ENCODE data around the gene SEMA5B. TPM values are rescaled to one million over a fixed set of nuclear protein-coding genes. Genes with fewer than 3 reads are reported as not detected.

The SEMA5B gene
- total RNA-seq (2012; rRNA removed): not detected in 2 replicates

- Histone ChIP-seq H3K4me2 (ENCODE audit: low read length) (peak within 1 kb of the TSS; percentile 87), H3K9me3 (replicated peaks; ENCODE audit: low read length) (no peaks in the 10 kb centered on the region), H3K4me3 (ENCODE audit: low read length) (peak within 1 kb of the TSS; percentile 66), H3K9ac (ENCODE audit: low read depth, low read length) (no peak within 1 kb of the TSS), H3K4me1 (ENCODE audit: control insufficient read depth, insufficient read depth, low read length) (peaks cover 16% of the 10 kb centered on the region), H3K36me3 (ENCODE audit: insufficient read depth, low read length) (no peaks in the 10 kb centered on the region), H3K27me3 (ENCODE audit: control insufficient read depth, insufficient read depth, low read length) (peaks cover 94% of the 10 kb centered on the region)
Observed at GRCh38 chr3:123027292-123028232, at the start of gene SEMA5B. TSS of gene SEMA5B (minus strand) at chr3:123027763. CDS start at chr3:122961263, 66,500 bp downstream.

- peaks cover 22% of the 10 kb centered on the region for H3K4me1 ChIP-seq (ENCODE audit: control insufficient read depth, insufficient read depth, low read length)
- no peak overlapping the region for H3K4me3 ChIP-seq (ENCODE audit: low read length)
- H3K9me3 ChIP-seq (replicated peaks; ENCODE audit: low read length): no peaks in the 10 kb centered on the region
- no peaks in the 10 kb centered on the region for H3K36me3 ChIP-seq (ENCODE audit: insufficient read depth, low read length)
- H3K27me3 ChIP-seq (ENCODE audit: control insufficient read depth, insufficient read depth, low read length): no peaks in the 10 kb centered on the region
- no peak overlapping the region for H3K4me2 ChIP-seq (ENCODE audit: low read length)
- H3K9ac ChIP-seq (ENCODE audit: low read depth, low read length): no peak overlapping the region
Observed at GRCh38 chr3:123076496-123077418, 49.2 kb upstream of the SEMA5B start.

DNA sequence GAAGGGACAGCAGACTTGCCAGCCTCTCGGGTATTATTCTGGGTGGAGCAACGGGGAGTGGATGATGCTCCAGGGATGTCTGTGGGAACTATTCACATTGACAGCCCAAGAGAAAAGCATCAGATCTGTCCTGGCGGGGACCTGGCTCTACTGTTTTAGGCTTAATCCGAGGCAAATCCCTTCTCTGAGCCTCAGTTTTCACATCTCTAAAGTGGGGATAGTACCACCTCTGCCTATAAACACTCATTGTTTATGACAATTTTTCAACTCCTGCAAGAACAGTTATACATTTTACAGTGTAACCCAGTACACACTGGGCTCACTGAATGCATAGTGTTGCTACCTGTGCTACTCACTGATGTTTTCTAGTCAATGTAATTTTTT is 48.5 kb upstream of the SEMA5B start:
- Histone ChIP-seq H3K4me2 (ENCODE audit: low read length) (no peak overlapping the region), H3K36me3 (ENCODE audit: insufficient read depth, low read length) (no peaks in the 10 kb centered on the region), H3K4me3 (ENCODE audit: low read length) (no peak overlapping the region), H3K9me3 (replicated peaks; ENCODE audit: low read length) (no peaks in the 10 kb centered on the region), H3K4me1 (ENCODE audit: control insufficient read depth, insufficient read depth, low read length) (peaks cover 22% of the 10 kb centered on the region), H3K9ac (ENCODE audit: low read depth, low read length) (no peak overlapping the region), H3K27me3 (ENCODE audit: control insufficient read depth, insufficient read depth, low read length) (no peaks in the 10 kb centered on the region)

DNA sequence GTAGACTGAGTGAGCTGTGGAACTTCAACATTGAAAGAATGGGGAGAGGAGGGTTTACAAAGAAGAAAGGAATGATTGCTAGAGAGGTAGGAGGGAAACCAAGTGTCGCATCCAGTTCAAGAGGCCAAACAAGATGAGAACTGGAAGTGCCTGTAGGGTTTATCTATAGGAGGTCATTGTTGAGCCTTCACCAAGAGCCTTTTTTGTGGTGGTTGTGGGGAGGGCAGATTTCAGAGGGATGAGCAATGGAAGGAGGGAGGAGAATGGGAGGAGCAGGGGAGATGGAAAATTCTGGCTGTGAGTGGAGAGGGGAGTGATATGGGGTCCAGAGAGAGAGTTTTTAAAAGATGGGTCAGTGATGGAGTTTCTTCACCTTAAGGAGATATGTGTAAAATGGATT is 47.8 kb upstream of the SEMA5B start:
- H3K9ac ChIP-seq (ENCODE audit: low read depth, low read length): no peak overlapping the region
- no peaks in the 10 kb centered on the region for H3K27me3 ChIP-seq (ENCODE audit: control insufficient read depth, insufficient read depth, low read length)
- H3K4me2 ChIP-seq (ENCODE audit: low read length): no peak overlapping the region
- H3K4me3 ChIP-seq (ENCODE audit: low read length): no peak overlapping the region
- no peaks in the 10 kb centered on the region for H3K36me3 ChIP-seq (ENCODE audit: insufficient read depth, low read length)
- no peaks in the 10 kb centered on the region for H3K9me3 ChIP-seq (replicated peaks; ENCODE audit: low read length)
- H3K4me1 ChIP-seq (ENCODE audit: control insufficient read depth, insufficient read depth, low read length): peaks cover 22% of the 10 kb centered on the region

DNA sequence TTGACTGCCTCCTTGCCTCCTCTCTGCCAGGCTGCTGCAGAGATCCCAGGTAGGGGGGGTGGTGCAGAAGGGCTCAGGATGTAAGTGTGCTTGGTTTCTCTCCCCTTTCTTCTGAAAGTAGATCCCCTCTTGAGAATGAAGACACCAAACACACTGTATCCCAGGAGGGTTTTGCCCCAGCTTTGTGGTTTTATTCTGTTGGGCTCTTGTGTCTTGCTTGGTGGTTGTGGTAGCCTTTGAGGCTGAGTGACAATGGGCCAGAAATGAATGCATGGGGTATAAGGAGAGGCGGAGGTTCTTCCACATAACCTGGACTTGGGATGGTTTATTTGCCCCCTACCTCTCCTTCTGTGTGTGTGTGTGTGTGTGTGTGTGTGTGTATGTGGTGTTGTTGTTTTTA is 45.0 kb upstream of the SEMA5B start:
- Histone ChIP-seq H3K36me3 (ENCODE audit: insufficient read depth, low read length) (no peaks in the 10 kb centered on the region), H3K4me2 (ENCODE audit: low read length) (no peak overlapping the region), H3K9me3 (replicated peaks; ENCODE audit: low read length) (no peaks in the 10 kb centered on the region), H3K4me1 (ENCODE audit: control insufficient read depth, insufficient read depth, low read length) (peaks cover 17% of the 10 kb centered on the region), H3K4me3 (ENCODE audit: low read length) (no peak overlapping the region), H3K9ac (ENCODE audit: low read depth, low read length) (no peak overlapping the region), H3K27me3 (ENCODE audit: control insufficient read depth, insufficient read depth, low read length) (no peaks in the 10 kb centered on the region)

GRCh38 chr3:123072152-123072551 is 44.6 kb upstream of the SEMA5B start:
- no peaks in the 10 kb centered on the region for H3K36me3 ChIP-seq (ENCODE audit: insufficient read depth, low read length)
- no peaks in the 10 kb centered on the region for H3K9me3 ChIP-seq (replicated peaks; ENCODE audit: low read length)
- H3K4me2 ChIP-seq (ENCODE audit: low read length): no peak overlapping the region
- no peak overlapping the region for H3K9ac ChIP-seq (ENCODE audit: low read depth, low read length)
- peaks cover 17% of the 10 kb centered on the region for H3K4me1 ChIP-seq (ENCODE audit: control insufficient read depth, insufficient read depth, low read length)
- H3K4me3 ChIP-seq (ENCODE audit: low read length): no peak overlapping the region
- H3K27me3 ChIP-seq (ENCODE audit: control insufficient read depth, insufficient read depth, low read length): no peaks in the 10 kb centered on the region

- Histone ChIP-seq H3K36me3 (ENCODE audit: insufficient read depth, low read length) (no peaks in the 10 kb centered on the region), H3K9me3 (replicated peaks; ENCODE audit: low read length) (no peaks in the 10 kb centered on the region), H3K4me1 (ENCODE audit: control insufficient read depth, insufficient read depth, low read length) (peaks cover 19% of the 10 kb centered on the region), H3K4me2 (ENCODE audit: low read length) (no peak overlapping the region), H3K4me3 (ENCODE audit: low read length) (no peak overlapping the region), H3K27me3 (ENCODE audit: control insufficient read depth, insufficient read depth, low read length) (no peaks in the 10 kb centered on the region), H3K9ac (ENCODE audit: low read depth, low read length) (no peak overlapping the region)
Observed at GRCh38 chr3:123071581-123071980, 44.0 kb upstream of the SEMA5B start.

- H3K27me3 ChIP-seq (ENCODE audit: control insufficient read depth, insufficient read depth, low read length): no peaks in the 10 kb centered on the region
- no peaks in the 10 kb centered on the region for H3K9me3 ChIP-seq (replicated peaks; ENCODE audit: low read length)
- no peak overlapping the region for H3K4me3 ChIP-seq (ENCODE audit: low read length)
- no peaks in the 10 kb centered on the region for H3K36me3 ChIP-seq (ENCODE audit: insufficient read depth, low read length)
- peaks cover 21% of the 10 kb centered on the region for H3K4me1 ChIP-seq (ENCODE audit: control insufficient read depth, insufficient read depth, low read length)
- no peak overlapping the region for H3K4me2 ChIP-seq (ENCODE audit: low read length)
- no peak overlapping the region for H3K9ac ChIP-seq (ENCODE audit: low read depth, low read length)
Observed at GRCh38 chr3:123071146-123071545, 43.6 kb upstream of the SEMA5B start.

DNA sequence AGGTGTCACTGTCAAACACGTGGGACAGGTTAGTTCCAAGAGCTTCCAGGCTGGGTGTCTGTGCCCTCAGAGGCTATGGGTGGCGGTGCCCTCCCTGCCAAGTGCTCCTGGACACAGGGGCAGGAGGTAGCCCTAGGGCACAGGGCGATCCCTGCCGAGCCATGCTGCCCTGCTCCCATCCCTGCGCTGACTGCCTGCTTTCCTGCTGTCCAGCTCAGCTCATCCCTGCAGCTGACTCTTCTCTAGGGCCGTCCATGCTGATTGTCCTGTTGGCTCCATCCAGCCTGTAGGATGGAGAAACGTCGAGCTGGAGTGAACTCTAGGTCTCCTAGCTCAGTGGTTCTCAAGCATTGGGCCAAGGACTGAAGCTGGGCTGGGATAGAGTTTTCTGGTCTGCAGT is 42.9 kb upstream of the SEMA5B start:
- H3K4me3 ChIP-seq (ENCODE audit: low read length): no peak overlapping the region
- peaks cover 20% of the 10 kb centered on the region for H3K4me1 ChIP-seq (ENCODE audit: control insufficient read depth, insufficient read depth, low read length)
- H3K27me3 ChIP-seq (ENCODE audit: control insufficient read depth, insufficient read depth, low read length): no peaks in the 10 kb centered on the region
- H3K4me2 ChIP-seq (ENCODE audit: low read length): no peak overlapping the region
- no peak overlapping the region for H3K9ac ChIP-seq (ENCODE audit: low read depth, low read length)
- H3K36me3 ChIP-seq (ENCODE audit: insufficient read depth, low read length): no peaks in the 10 kb centered on the region
- no peaks in the 10 kb centered on the region for H3K9me3 ChIP-seq (replicated peaks; ENCODE audit: low read length)

DNA sequence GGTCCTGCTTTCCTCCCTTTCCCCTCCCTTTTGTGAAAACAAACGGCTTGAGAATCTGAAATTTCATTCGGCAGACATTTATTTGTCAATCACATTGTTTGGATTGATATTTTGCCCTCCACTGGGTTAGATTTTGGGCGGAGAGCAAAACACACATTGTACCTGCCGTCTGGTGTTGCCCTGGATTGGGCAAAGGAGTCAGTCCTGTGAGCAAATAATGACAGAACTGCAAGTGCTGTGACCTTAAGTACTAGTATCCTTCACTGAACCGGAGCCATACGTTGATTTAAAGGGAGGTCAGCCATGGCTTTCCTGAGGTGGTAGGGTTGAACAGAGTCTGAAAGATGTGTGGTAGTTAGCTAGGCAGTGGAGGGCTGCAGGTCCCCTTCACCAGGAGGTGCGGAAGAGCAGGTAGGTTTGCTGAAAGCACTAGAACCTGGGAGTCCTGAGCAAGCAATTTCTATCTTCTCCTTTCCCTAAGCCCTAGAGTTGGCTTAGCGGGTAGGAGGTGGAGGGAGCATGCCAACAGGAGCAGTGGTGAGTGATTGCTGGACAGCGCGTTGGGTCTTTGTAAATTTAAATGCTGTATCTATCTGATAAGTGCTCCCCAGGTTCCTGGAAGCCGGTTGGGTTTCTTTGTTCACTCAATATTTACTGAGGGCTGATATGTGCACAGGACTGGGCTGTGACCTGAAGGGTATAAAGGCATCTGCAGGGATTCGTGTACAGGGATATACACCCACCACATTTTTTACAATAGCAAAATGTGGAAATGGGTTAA is 41.2 kb upstream of the SEMA5B start:
- H3K36me3 ChIP-seq (ENCODE audit: insufficient read depth, low read length): no peaks in the 10 kb centered on the region
- no peaks in the 10 kb centered on the region for H3K9me3 ChIP-seq (replicated peaks; ENCODE audit: low read length)
- H3K27me3 ChIP-seq (ENCODE audit: control insufficient read depth, insufficient read depth, low read length): peaks cover 7% of the 10 kb centered on the region
- no peak overlapping the region for H3K9ac ChIP-seq (ENCODE audit: low read depth, low read length)
- H3K4me2 ChIP-seq (ENCODE audit: low read length): peak overlapping the region; percentile 93
- H3K4me1 ChIP-seq (ENCODE audit: control insufficient read depth, insufficient read depth, low read length): peaks cover 15% of the 10 kb centered on the region
- H3K4me3 ChIP-seq (ENCODE audit: low read length): peak overlapping the region; percentile 98
